Loucy (cell line): Measurements from ENCODE around the gene PPP2R5C.

Experiments used
- H2AFZ ChIP-seq: fragments of 200-600 bp; sonication (generic); 2 replicates; pipeline ENCODE4 v1.6.0; 2016; ENCODE audit warnings: antibody characterized with exemption, mild to moderate bottlenecking, low read length, moderate library complexity
- H3F3A ChIP-seq: fragments of 200-600 bp; 2 replicates; pipeline ENCODE4 v1.6.0; 2016; ENCODE audit warnings: antibody characterized with exemption, low read depth, mild to moderate bottlenecking
- H3K27me3 ChIP-seq: fragments of 200-600 bp; sonication (generic); 2 replicates; pipeline ENCODE4 v1.6.1; 2014; ENCODE audit warnings: low read length, mild to moderate bottlenecking; ENCODE audit not compliant: insufficient read depth, poor library complexity, severe bottlenecking
- H3K36me3 ChIP-seq: fragments of 200-600 bp; sonication (generic); 2 replicates; pipeline ENCODE4 v1.6.1; 2016; ENCODE audit warnings: low read length; ENCODE audit not compliant: insufficient read depth
- H3K4me1 ChIP-seq: fragments of 200-600 bp; sonication (generic); 2 replicates; pipeline ENCODE4 v1.5.1; 2014; ENCODE audit warnings: low read length, mild to moderate bottlenecking; ENCODE audit not compliant: insufficient read depth, poor library complexity, severe bottlenecking
- H3K4me2 ChIP-seq: fragments of 200-600 bp; sonication (generic); 2 replicates; pipeline ENCODE4 v1.6.0; 2014; ENCODE audit warnings: antibody characterized with exemption, low read length, low read depth, mild to moderate bottlenecking; ENCODE audit not compliant: poor library complexity, severe bottlenecking
- H3K4me3 ChIP-seq: fragments of 200-600 bp; sonication (generic); 2 replicates; pipeline ENCODE4 v1.5.1; 2014; ENCODE audit warnings: low read length, mild to moderate bottlenecking, mixed read lengths; ENCODE audit not compliant: poor library complexity, severe bottlenecking
- H3K79me2 ChIP-seq: fragments of 200-600 bp; sonication (generic); 2 replicates; pipeline ENCODE4 v1.6.1; 2014; ENCODE audit warnings: low read length; ENCODE audit not compliant: insufficient read depth
- H3K9ac ChIP-seq: fragments of 200-600 bp; sonication (generic); 2 replicates; pipeline ENCODE4 v1.6.0; 2014; ENCODE audit warnings: mild to moderate bottlenecking, low read depth, low read length, moderate library complexity; ENCODE audit not compliant: poor library complexity, severe bottlenecking
- H3K9me2 ChIP-seq: fragments of 200-600 bp; sonication (generic); replicated peaks from 2 replicates; pipeline ENCODE4 v1.6.1; 2016; ENCODE audit warnings: low read depth, low read length, mixed read lengths
- H3K9me3 ChIP-seq: fragments of 200-600 bp; sonication (generic); 2 replicates; pipeline ENCODE4 v1.6.1; 2014; ENCODE audit warnings: mild to moderate bottlenecking, antibody characterized with exemption, low read length, low read depth; ENCODE audit not compliant: insufficient read depth
- H4K20me1 ChIP-seq: fragments of 200-600 bp; sonication (generic); 2 replicates; pipeline ENCODE4 v1.6.0; 2014; ENCODE audit warnings: antibody characterized with exemption, low read length, mild to moderate bottlenecking; ENCODE audit not compliant: insufficient read depth, poor library complexity, severe bottlenecking
- EZH2phosphoT487 ChIP-seq: fragments of 200-600 bp; IDR thresholded peaks from 2 replicates; pipeline ENCODE4 v1.6.1; 2018; ENCODE audit warnings: antibody characterized with exemption, mild to moderate bottlenecking, moderate library complexity, borderline replicate concordance
- TF ChIP-seq, protein P1 (sequence below): fragments of 200-600 bp; sonication (generic); conservative IDR thresholded peaks from 2 replicates; pipeline ENCODE4 v1.5.1; 2014; ENCODE audit warnings: mild to moderate bottlenecking, antibody characterized with exemption, low read length

Gene PPP2R5C

DNA sequence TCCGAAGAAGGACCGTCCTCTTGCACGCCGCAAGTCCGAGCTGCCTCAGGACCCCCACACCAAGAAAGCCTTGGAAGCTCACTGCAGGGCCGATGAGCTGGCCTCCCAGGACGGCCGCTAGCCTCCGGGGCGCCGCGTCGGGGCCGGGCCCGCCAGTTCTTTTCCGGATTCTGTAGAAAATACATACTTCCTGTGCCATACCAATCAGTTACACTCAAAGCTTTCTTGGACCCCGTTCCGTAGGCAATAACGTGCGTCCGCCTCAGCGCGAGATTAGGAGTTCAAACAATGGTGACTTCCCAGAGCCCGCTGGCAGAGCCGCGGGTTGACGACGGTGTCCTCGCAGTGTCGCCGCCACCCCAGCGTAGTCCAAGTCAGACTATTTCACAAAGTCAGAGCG is 163.6 kb downstream of the PPP2R5C start:
- Histone ChIP-seq H3K27me3 (no peaks in the 10 kb centered on the region), H3K79me2 (no peaks in the 10 kb centered on the region), H4K20me1 (no peaks in the 10 kb centered on the region), H3K9me3 (no peaks in the 10 kb centered on the region), H3F3A (no peaks in the 10 kb centered on the region), H3K4me3 (no peak overlapping the region), H3K36me3 (peaks cover 25% of the 10 kb centered on the region; the same call in 1 of the 2 replicates), H3K9me2 (no peaks in the 10 kb centered on the region), H3K9ac (no peak overlapping the region), H2AFZ (no peak overlapping the region), H3K4me1 (no peaks in the 10 kb centered on the region), H3K4me2 (no peak overlapping the region)
- TF ChIP-seq, protein P1, sequence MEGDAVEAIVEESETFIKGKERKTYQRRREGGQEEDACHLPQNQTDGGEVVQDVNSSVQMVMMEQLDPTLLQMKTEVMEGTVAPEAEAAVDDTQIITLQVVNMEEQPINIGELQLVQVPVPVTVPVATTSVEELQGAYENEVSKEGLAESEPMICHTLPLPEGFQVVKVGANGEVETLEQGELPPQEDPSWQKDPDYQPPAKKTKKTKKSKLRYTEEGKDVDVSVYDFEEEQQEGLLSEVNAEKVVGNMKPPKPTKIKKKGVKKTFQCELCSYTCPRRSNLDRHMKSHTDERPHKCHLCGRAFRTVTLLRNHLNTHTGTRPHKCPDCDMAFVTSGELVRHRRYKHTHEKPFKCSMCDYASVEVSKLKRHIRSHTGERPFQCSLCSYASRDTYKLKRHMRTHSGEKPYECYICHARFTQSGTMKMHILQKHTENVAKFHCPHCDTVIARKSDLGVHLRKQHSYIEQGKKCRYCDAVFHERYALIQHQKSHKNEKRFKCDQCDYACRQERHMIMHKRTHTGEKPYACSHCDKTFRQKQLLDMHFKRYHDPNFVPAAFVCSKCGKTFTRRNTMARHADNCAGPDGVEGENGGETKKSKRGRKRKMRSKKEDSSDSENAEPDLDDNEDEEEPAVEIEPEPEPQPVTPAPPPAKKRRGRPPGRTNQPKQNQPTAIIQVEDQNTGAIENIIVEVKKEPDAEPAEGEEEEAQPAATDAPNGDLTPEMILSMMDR, result no peak
- TF ChIP-seq EZH2phosphoT487, result no peak

DNA sequence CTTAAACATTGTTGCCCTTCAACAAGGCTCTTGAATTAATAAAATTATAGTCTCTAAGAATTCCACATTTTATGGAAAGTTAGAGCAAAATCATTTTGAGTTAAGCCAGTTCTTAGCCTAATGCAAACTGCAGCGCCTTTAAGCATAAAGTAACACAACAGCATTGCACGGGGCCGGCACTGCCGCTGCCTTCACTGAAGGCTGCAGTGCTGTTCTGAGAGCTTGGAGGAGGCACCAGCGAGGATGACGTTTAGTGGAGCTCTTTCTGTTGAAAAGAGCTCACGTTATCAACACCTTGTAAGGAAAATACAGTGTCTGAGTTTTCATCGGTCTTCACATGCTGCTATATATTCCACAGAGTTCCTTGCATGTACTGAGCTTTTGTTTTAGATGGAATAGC is 164.6 kb downstream of the PPP2R5C start:
- no peak overlapping the region for H3K4me2 ChIP-seq
- H3K4me3 ChIP-seq, result no peak overlapping the region
- no peaks in the 10 kb centered on the region for H3K79me2 ChIP-seq
- peaks cover 21% of the 10 kb centered on the region; the same call in 1 of the 2 replicates for H3K36me3 ChIP-seq
- no peak overlapping the region for H2AFZ ChIP-seq
- TF ChIP-seq, protein P1, result no peak
- no peak for TF ChIP-seq EZH2phosphoT487
- no peaks in the 10 kb centered on the region for H3K27me3 ChIP-seq
- no peaks in the 10 kb centered on the region for H3F3A ChIP-seq
- H3K9me3 ChIP-seq, result no peaks in the 10 kb centered on the region
- H3K9ac ChIP-seq, result no peak overlapping the region
- H4K20me1 ChIP-seq, result no peaks in the 10 kb centered on the region
- H3K4me1 ChIP-seq, result no peaks in the 10 kb centered on the region
- H3K9me2 ChIP-seq, result no peaks in the 10 kb centered on the region

DNA sequence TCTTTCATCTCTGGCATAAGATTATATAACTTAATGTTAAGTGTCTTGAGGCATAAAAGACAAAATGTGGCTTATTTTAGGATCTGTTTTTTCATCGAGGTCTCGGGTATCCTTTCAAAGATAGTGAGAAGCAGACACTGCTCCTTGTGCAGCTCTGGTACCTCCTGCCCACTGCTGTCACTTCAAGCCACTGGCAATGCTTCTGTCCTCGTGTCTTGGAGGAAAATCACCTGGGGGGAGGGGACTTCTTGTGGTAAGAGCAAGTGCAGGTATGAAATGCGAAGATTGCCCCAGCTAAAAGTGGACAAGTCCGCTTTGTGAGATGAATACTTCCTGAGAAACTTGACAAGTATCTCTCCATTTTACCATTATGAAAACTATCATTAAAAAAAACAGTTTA is 165.1 kb downstream of the PPP2R5C start:
- Histone ChIP-seq H3K4me3 (no peak overlapping the region), H3K27me3 (no peaks in the 10 kb centered on the region), H3F3A (no peaks in the 10 kb centered on the region), H3K79me2 (no peaks in the 10 kb centered on the region), H3K9me3 (no peaks in the 10 kb centered on the region), H3K36me3 (peaks cover 15% of the 10 kb centered on the region; the same call in 1 of the 2 replicates), H4K20me1 (no peaks in the 10 kb centered on the region), H2AFZ (no peak overlapping the region), H3K9ac (no peak overlapping the region), H3K4me2 (no peak overlapping the region), H3K4me1 (no peaks in the 10 kb centered on the region), H3K9me2 (no peaks in the 10 kb centered on the region)
- no peak for TF ChIP-seq EZH2phosphoT487
- TF ChIP-seq, protein P1, result no peak
